AML-193 (cell line): ENCODE results near the gene EIF4A2.
"Not testable (repeated sequence)": the region's sequence is repeated elsewhere in the genome, so short reads cannot be mapped to it uniquely, and the experiment has no call there.

Experiments used
- DNase-seq, 2 experiments: peaks; one replicate each; lab custom pipeline; 2025; lab: John Stamatoyannopoulos, UW

The EIF4A2 gene

GRCh38 chr3:186821429-186822387 lies 38.3 kb downstream of the EIF4A2 start:
- peak; percentile 62 to 72 for DNase-seq

GRCh38 chr3:186822388-186822759 lies 39.0 kb downstream of the EIF4A2 start:
- DNase-seq = not testable (repeated sequence)

- no peak for DNase-seq
Observed at GRCh38 chr3:186823386-186823785, 40.0 kb downstream of the EIF4A2 start.

GRCh38 chr3:186824430-186825139 lies 41.2 kb downstream of the EIF4A2 start:
- no peak for DNase-seq

- no peak for DNase-seq
Observed at GRCh38 chr3:186825294-186825821, 42.0 kb downstream of the EIF4A2 start.

GRCh38 chr3:186825872-186826409 lies 42.6 kb downstream of the EIF4A2 start:
- DNase-seq = no peak

- no peak for DNase-seq
Observed at GRCh38 chr3:186826410-186826975, 43.1 kb downstream of the EIF4A2 start.

- DNase-seq = peak; percentile 86 to 92
Observed at GRCh38 chr3:186826976-186827857, 43.8 kb downstream of the EIF4A2 start.

GRCh38 chr3:186828340-186828739 lies 45.0 kb downstream of the EIF4A2 start:
- DNase-seq = no peak

- no peak for DNase-seq
Observed at GRCh38 chr3:186831798-186832197, 48.4 kb downstream of the EIF4A2 start.

- DNase-seq = no peak
Observed at GRCh38 chr3:186832276-186832675, 48.9 kb downstream of the EIF4A2 start.
